Caco-2 (cell line): ENCODE measurements around the gene LAPTM5. TPM values are rescaled to one million over a fixed set of nuclear protein-coding genes. Genes with fewer than 3 reads are reported as not detected.

Experiments
- BruUV-seq: library from RNA; stranded (reverse); fragments of 400-500 nt; replicated peaks from 2 replicates; lab custom pipeline; 2021; lab: Mats Ljungman, UMichigan
- CTCF ChIA-PET: fragments of 300-600 bp; sonication (Branson Sonifier 250); formaldehyde crosslinking; loops from one replicate; lab custom pipeline; 2022; ENCODE audit warnings: antibody characterized with exemption; lab: Charles Lee
- POLR2A ChIA-PET: fragments of 300-600 bp; sonication (Branson Sonifier 250); formaldehyde crosslinking; loops from one replicate; lab custom pipeline; 2022; ENCODE audit warnings: antibody characterized with exemption; lab: Charles Lee
- DNase-seq, 2 experiments: peaks; one replicate each; pipeline versions ENCODE4 v3.0.0 to v3.0.0-alpha.2; 2020 to 2022
- H3K27me3 ChIP-seq: replicated peaks from 2 replicates; pipeline ENCODE4 v1.6.0; 2011; ENCODE audit warnings: low read length; ENCODE audit not compliant: control insufficient read depth, insufficient read depth
- H3K36me3 ChIP-seq: 2 replicates; pipeline ENCODE4 v1.5.1; 2011; ENCODE audit warnings: low read length; ENCODE audit not compliant: control insufficient read depth, insufficient read depth
- H3K4me1 ChIP-seq: fragments of 250-450 bp; sonication (Bioruptor Pico); 2 replicates; pipeline ENCODE4 v1.5.1; 2020; ENCODE audit warnings: mild to moderate bottlenecking
- H3K4me3 ChIP-seq: 2 replicates; pipeline ENCODE4 v1.5.1; 2011; ENCODE audit warnings: low read depth, mild to moderate bottlenecking, control low read depth, low read length
- H3K9me3 ChIP-seq: fragments of 250-450 bp; sonication (Bioruptor Pico); 2 replicates; pipeline ENCODE4 v1.5.1; 2020; ENCODE audit warnings: mild to moderate bottlenecking, moderate library complexity
- H3K27ac Mint-ChIP-seq: one replicate; pipeline ENCODE4 v1.8.0; 2022; ENCODE audit warnings: mixed read lengths; ENCODE audit not compliant: unreplicated experiment
- H3K27me3 Mint-ChIP-seq: one replicate; pipeline ENCODE4 v1.8.0; 2022; ENCODE audit warnings: mixed read lengths; ENCODE audit not compliant: insufficient read depth, unreplicated experiment
- H3K36me3 Mint-ChIP-seq: one replicate; pipeline ENCODE4 v1.8.0; 2022; ENCODE audit warnings: mild to moderate bottlenecking, mixed read lengths; ENCODE audit not compliant: insufficient read depth, unreplicated experiment
- H3K4me1 Mint-ChIP-seq: one replicate; pipeline ENCODE4 v1.8.0; 2022; ENCODE audit warnings: low read depth, mixed read lengths; ENCODE audit not compliant: unreplicated experiment
- H3K4me3 Mint-ChIP-seq: one replicate; pipeline ENCODE4 v1.8.0; 2022; ENCODE audit warnings: mild to moderate bottlenecking, moderate library complexity, mixed read lengths; ENCODE audit not compliant: unreplicated experiment
- H3K9me3 Mint-ChIP-seq: one replicate; pipeline ENCODE4 v1.8.0; 2022; ENCODE audit warnings: mixed read lengths; ENCODE audit not compliant: unreplicated experiment
- CTCF ChIP-seq, 2 experiments: fragments of 200-600 bp in 1 of 2; IDR thresholded peaks; 1 replicate in 1 of 2; 2 replicates in 1 of 2; pipeline versions ENCODE4 v1.5.1 to v1.8.0; 2011 to 2022; ENCODE audit warnings: antibody characterized with exemption in 1 of 2, control low read depth in 1 of 2, inconsistent platforms in 1 of 2, low read depth in 1 of 2, low read length in 1 of 2, mild to moderate bottlenecking in 1 of 2, moderate library complexity in 1 of 2; ENCODE audit not compliant: insufficient read depth in 1 of 2, severe bottlenecking in 1 of 2, unreplicated experiment in 1 of 2
- intact Hi-C: fragments of 100-400 bp; cut with micrococcal nuclease; formaldehyde crosslinking; loops from one replicate; pipeline ENCODE4 v1.10.0; 2022; ENCODE audit not compliant: unreplicated experiment
- total RNA-seq: library from RNA; stranded (reverse); gene quantifications from 2 replicates; pipeline ENCODE4 v1.2.3, GENCODE V29; 2022

The LAPTM5 gene
- total RNA-seq, 1 experiment from 2014 or later = not detected

- POLR2A ChIA-PET = no interaction called here
These were observed 26.3 kb downstream of the LAPTM5 start for GRCh38 chr1:30731109-30731805.

GRCh38 chr1:30730346-30731108 lies 27.0 kb downstream of the LAPTM5 start:
- Mint-ChIP-seq H3K9me3 (no peaks in the 10 kb centered on the region), H3K27me3 (no peaks in the 10 kb centered on the region), H3K4me1 (no peaks in the 10 kb centered on the region), H3K27ac (no peak overlapping the region), H3K4me3 (no peak overlapping the region), H3K36me3 (no peaks in the 10 kb centered on the region)
- Histone ChIP-seq H3K4me1 (no peaks in the 10 kb centered on the region), H3K36me3 (no peaks in the 10 kb centered on the region), H3K9me3 (no peaks in the 10 kb centered on the region), H3K4me3 (no peak overlapping the region), H3K27me3 (no peaks in the 10 kb centered on the region)
- BruUV-seq = no TSS peak
- DNase-seq = no peak
- intact Hi-C loops = no loop called here
- POLR2A ChIA-PET = no interaction called here
- no peak for TF ChIP-seq CTCF (IDR thresholded peaks at IDR 0.05; ENCODE audit: insufficient read depth in 1 of 2, low read depth in 1 of 2, low read length in 1 of 2, severe bottlenecking in 1 of 2, unreplicated experiment in 1 of 2)
- CTCF ChIA-PET = interaction anchor here (1.2 kb wide), 1 partner anchor 49 kb away, joined by 4 read pairs; no protein-coding TSS in a partner anchor

More at GRCh38 chr1:30731109-30731805, 26.3 kb downstream of the LAPTM5 start:
- DNase-seq = no peak
- Histone ChIP-seq H3K9me3 (no peaks in the 10 kb centered on the region), H3K4me3 (no peak overlapping the region), H3K36me3 (no peaks in the 10 kb centered on the region), H3K27me3 (no peaks in the 10 kb centered on the region), H3K4me1 (no peaks in the 10 kb centered on the region)
- BruUV-seq = no TSS peak
- TF ChIP-seq CTCF (IDR thresholded peaks at IDR 0.05; ENCODE audit: insufficient read depth in 1 of 2, low read depth in 1 of 2, low read length in 1 of 2, severe bottlenecking in 1 of 2, unreplicated experiment in 1 of 2) = no peak
- intact Hi-C loops = no loop called here
- Mint-ChIP-seq H3K4me3 (no peak overlapping the region), H3K9me3 (no peaks in the 10 kb centered on the region), H3K27ac (no peak overlapping the region), H3K36me3 (no peaks in the 10 kb centered on the region), H3K27me3 (no peaks in the 10 kb centered on the region), H3K4me1 (no peaks in the 10 kb centered on the region)
- CTCF ChIA-PET = interaction anchor here (0.6 kb wide), 1 partner anchor 112 kb away, joined by 3 read pairs; no protein-coding TSS in a partner anchor

- Histone ChIP-seq H3K36me3 (no peaks in the 10 kb centered on the region), H3K4me1 (no peaks in the 10 kb centered on the region), H3K4me3 (no peak overlapping the region), H3K9me3 (no peaks in the 10 kb centered on the region), H3K27me3 (no peaks in the 10 kb centered on the region)
- ChIA-PET POLR2A (no interaction called here), CTCF (interaction anchor here (1.2 kb wide), 1 partner anchor 50 kb away, joined by 4 read pairs; no protein-coding TSS in a partner anchor)
- H3K9me3 Mint-ChIP-seq = no peaks in the 10 kb centered on the region
- H3K4me3 Mint-ChIP-seq = no peak overlapping the region
- H3K27ac Mint-ChIP-seq = no peak overlapping the region
- no TSS peak for BruUV-seq
- H3K36me3 Mint-ChIP-seq = no peaks in the 10 kb centered on the region
- intact Hi-C loops = no loop called here
- DNase-seq = no peak
- TF ChIP-seq CTCF (IDR thresholded peaks at IDR 0.05; ENCODE audit: insufficient read depth in 1 of 2, low read depth in 1 of 2, low read length in 1 of 2, severe bottlenecking in 1 of 2, unreplicated experiment in 1 of 2) = no peak
- H3K4me1 Mint-ChIP-seq = no peaks in the 10 kb centered on the region
- no peaks in the 10 kb centered on the region for H3K27me3 Mint-ChIP-seq
These were observed 27.7 kb downstream of the LAPTM5 start for GRCh38 chr1:30729901-30730300.
